Epidermal melanocyte (primary cell): ENCODE results near the gene CTDP1.
"Not testable (repeated sequence)": the region's sequence is repeated elsewhere in the genome, so short reads cannot be mapped to it uniquely, and the experiment has no call there.

ENCODE experiments used
- DNase-seq: peaks from one replicate; pipeline ENCODE4 v3.0.0; 2011; ENCODE audit warnings: low spot score; ENCODE audit not compliant: insufficient read length

CTDP1 gene

DNA sequence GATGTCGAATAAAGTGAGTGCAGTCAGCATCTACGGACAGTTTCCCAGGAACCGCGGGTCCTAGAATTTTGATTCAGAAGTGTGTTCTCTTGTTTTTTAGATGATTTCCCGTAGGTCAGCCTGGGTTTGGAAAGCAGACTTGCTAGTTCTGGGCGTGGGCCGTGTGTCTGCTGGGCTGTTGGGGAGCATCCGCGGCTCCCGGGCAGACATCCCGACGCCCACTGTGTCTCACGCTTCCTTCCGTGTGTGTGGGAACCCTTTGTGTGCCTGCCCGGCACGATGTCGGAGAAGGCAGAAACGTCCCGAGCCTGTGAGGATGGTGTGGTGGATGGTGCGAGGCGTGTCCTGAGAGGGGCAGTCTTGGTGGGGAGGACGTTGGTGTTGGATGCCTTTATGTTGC, 18.4 kb downstream of the CTDP1 start:
- DNase-seq: no peak

- peak; percentile 94 for DNase-seq
These were observed 19.2 kb downstream of the CTDP1 start for GRCh38 chr18:79698668-79699335.

GRCh38 chr18:79699653-79700052, 20.1 kb downstream of the CTDP1 start:
- no peak for DNase-seq

DNA sequence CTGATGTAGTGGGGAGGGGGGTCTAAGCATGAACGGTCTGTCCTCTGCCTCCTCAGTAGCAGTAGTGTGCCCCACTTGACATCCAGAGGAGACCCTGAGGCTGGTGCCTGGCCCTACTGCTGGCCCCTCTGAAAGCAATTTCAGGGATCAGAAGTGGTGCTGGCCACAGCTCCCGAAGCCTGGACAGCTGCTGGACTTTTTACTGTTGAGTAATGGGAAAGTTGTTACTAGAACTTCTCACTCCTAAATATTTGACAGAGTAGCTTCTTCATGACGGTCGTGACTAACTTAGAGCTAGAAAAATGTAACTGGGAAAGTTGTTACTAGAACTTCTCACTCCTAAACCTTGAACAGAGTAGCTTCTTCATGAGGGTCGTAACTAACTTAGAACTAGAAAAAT, 23.3 kb downstream of the CTDP1 start:
- no peak for DNase-seq

DNA sequence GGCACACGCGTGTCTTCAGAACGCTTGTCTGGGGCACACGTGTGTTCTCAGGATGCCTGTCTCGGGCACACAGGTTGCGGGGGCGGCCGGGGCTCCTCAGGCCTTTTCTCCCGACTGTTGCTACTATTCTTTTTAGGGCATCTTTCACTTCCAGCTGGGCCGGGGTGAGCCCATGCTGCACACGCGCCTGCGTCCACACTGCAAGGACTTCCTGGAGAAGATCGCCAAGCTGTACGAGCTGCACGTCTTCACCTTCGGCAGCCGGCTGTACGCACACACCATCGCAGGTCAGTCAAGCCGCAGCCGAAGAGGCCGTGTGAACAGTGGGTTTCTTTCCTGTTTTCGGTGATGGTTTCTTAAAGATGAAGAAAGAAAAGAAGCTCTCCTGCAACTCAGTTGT, 25.0 kb downstream of the CTDP1 start:
- DNase-seq: no peak

DNA sequence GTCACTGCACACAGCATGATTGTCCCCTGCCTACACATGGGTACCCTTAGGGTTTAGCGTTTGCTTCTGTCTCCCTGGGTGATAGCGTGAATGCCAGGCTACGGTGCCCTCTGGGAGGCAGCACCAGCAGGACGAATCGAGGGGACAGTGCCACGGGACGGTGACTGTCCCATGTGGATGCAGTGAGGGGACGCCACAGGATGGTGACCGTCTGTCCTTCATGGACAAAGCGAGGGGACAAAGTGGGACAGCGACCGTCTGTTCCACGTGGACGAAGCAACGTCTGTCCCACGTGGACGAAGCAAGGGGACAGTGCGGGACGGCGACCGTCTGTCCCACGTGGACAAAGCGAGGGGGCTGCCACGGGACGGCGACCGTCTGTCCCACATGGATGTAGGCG, 25.7 kb downstream of the CTDP1 start:
- no peak for DNase-seq

GRCh38 chr18:79706006-79706405, 26.4 kb downstream of the CTDP1 start:
- DNase-seq: no peak

DNA sequence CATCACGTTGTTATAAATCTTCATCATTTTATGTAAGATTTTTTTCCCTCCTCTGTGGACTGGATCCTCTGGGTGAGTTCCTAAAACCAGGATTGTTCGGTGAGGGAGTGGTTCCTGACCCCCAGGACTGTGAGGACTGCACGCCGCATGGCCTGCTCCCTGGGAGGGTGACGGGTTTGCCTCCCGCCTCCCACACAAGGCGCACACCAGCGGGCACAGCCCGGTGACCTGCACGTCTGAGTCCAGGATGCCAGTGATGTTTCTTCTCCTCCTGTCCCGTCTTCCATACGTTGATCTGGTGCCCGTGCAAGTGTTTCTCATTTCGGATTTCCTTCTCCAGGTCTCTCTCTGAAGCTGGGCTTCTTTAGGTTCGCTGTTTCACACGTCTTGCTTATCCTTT, 27.1 kb downstream of the CTDP1 start:
- DNase-seq: no peak

GRCh38 chr18:79707239-79707638, 27.6 kb downstream of the CTDP1 start:
- no peak for DNase-seq

- DNase-seq: no peak
These were observed 28.1 kb downstream of the CTDP1 start for GRCh38 chr18:79707671-79708070.

GRCh38 chr18:79708412-79708811, 28.8 kb downstream of the CTDP1 start:
- DNase-seq: no peak

GRCh38 chr18:79712206-79712857, 32.7 kb downstream of the CTDP1 start:
- no peak for DNase-seq

DNA sequence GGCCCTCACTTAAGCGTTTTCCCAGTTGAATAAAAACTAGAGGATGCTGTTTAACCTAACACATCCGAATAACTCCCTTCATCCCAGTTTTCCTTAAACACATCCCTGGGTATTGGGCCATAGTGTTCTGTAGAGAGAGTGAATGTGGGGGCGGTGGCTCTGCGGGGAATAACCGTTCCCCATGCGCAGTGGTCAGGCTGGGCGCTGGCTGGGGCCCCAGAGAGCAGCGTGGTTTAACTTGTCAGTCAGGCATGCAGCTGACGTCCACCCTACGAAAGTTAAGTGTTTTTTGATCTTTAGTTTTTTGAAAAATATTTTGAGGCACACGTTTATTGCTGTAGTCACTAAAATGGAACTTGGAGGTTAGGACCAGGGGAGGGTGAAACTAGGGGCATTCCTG, 33.7 kb downstream of the CTDP1 start:
- no peak for DNase-seq

GRCh38 chr18:79714531-79715240, 35.1 kb downstream of the CTDP1 start:
- DNase-seq: no peak

DNA sequence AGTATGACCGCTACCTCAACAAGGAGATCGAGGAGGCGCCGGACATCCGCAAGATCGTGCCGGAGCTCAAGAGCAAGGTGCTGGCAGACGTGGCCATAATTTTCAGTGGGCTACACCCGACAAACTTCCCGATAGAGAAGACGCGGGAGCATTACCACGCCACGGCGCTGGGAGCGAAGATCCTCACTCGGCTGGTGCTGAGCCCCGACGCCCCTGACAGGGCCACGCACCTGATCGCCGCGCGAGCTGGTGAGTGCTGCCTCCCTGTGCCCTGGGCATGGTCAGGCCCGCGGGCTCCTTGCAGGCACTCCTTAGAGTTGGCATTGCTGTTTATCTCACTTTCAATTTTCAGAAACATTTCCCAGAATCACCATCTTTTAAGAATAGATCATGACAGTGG, 35.7 kb downstream of the CTDP1 start:
- no peak for DNase-seq

- no peak for DNase-seq
These were observed 37.5 kb downstream of the CTDP1 start for GRCh38 chr18:79717059-79717458.

- DNase-seq: no peak
These were observed 38.0 kb downstream of the CTDP1 start for GRCh38 chr18:79717555-79718074.

DNA sequence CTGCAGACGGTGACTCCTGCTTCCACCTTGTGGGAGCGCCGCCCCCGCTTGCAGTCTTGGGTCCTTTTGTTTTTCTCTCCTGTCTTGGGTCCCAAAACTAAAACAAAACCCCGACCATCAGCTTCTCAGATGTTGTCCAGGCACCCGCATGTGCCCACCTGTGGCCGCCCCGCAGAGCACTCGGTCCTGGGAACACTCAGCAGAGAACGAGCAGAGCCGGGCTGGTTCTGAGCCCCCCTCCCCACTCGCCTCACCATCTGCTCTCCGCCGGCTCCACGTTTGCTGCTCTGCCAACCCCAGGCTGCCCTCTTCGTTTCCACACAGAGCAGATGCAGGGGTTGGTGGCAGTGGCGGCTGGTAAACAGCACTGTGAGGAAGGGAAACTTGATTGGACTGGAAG, 38.5 kb downstream of the CTDP1 start:
- no peak for DNase-seq

DNA sequence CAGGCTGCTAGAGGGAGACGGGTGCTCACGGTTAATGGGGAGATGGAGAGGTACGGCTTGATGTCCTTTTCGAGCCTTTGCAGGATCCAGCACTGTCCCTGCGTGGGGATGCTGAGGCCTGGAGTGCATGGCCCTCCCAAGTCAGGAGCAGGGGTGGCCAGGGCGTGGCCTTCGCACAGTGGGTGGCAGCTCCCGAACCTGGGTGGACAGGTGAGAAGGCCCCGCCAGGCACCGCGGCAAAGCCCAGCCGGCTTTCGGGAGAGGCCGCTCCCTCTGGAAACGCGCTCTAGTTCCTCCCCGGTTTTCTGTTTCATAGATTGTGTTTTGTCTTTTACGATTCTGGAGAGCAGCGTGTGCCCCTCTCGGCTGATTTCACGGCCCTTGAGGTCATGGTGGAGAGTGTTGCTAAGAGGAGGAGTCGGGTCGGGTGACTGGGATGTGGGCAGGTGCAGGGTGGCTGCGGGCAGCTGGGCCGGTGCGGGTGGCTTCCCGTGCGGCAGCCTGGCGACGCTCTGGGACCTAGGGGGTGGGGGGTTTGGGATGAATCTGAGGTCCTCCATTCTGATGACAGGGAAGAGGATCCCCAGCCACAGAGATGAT, 39.4 kb downstream of the CTDP1 start:
- no peak for DNase-seq

GRCh38 chr18:79719478-79720358, 40.1 kb downstream of the CTDP1 start:
- not testable (repeated sequence) for DNase-seq

DNA sequence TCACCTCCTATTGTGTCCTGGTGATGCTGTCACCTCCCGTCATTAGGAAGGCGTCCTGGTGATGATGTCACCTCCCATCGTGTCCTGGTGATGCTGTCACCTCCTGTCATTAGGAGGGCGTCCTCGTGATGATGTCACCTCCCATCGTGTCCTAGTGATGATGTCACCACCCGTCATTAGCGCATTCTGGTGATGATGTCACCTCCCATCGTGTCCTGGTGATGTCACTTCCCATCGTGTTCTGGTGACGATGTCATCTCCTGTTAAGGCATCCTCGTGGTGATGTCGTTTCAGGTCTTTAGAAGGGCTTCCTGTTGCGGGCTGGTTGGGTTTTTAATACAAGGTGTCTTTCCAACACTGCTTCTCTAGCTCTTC, 40.7 kb downstream of the CTDP1 start:
- DNase-seq: no peak
